Activated CD4-positive, alpha-beta T cell treated with anti-CD3 and anti-CD28 coated beads for 36 hours (primary cell): ENCODE measurements around the gene C15orf61. TPM values are rescaled to one million over a fixed set of nuclear protein-coding genes. Genes with fewer than 3 reads are reported as not detected.

Experiments
- ATAC-seq: fragments of 200-7000 bp; cut with Tn5 transposase; one replicate; pipeline ENCODE4 v1.10.0; 2021; ENCODE audit warnings: mild to moderate bottlenecking, moderate library complexity
- CTCF ChIA-PET: fragments of 350-600 bp; sonication (Branson Sonifier 250); formaldehyde crosslinking; loops from one replicate; lab custom pipeline; 2021; ENCODE audit warnings: antibody characterized with exemption; lab: Charles Lee
- POLR2A ChIA-PET: fragments of 350-600 bp; sonication (Branson Sonifier 250); formaldehyde crosslinking; loops from one replicate; lab custom pipeline; 2021; ENCODE audit warnings: antibody characterized with exemption, inconsistent platforms; lab: Charles Lee
- DNase-seq: peaks from one replicate; pipeline ENCODE4 v3.0.0-alpha.2; 2020
- H3K27ac Mint-ChIP-seq: one replicate; pipeline ENCODE4 v1.8.0; 2021; ENCODE audit warnings: mixed read lengths
- H3K27me3 Mint-ChIP-seq: one replicate; pipeline ENCODE4 v1.8.0; 2021; ENCODE audit warnings: mixed read lengths
- H3K36me3 Mint-ChIP-seq: one replicate; pipeline ENCODE4 v1.8.0; 2021; ENCODE audit warnings: low read depth, mixed read lengths
- H3K4me1 Mint-ChIP-seq: one replicate; pipeline ENCODE4 v1.8.0; 2021; ENCODE audit warnings: mixed read lengths
- H3K4me3 Mint-ChIP-seq: one replicate; pipeline ENCODE4 v1.8.0; 2021; ENCODE audit warnings: mild to moderate bottlenecking, moderate library complexity, mixed read lengths
- H3K9me3 Mint-ChIP-seq: one replicate; pipeline ENCODE4 v1.8.0; 2021; ENCODE audit warnings: low read depth, mixed read lengths
- intact Hi-C, 2 experiments: fragments of 100-400 bp; cut with DNase I in 1 of 2; cut with micrococcal nuclease in 1 of 2; formaldehyde crosslinking; loops; one replicate each; pipeline versions ENCODE4 v1.14.2 to v1.15.1; 2022 to 2024; cut with DNase I, micrococcal nuclease
- total RNA-seq, 2 experiments: library from RNA; stranded (reverse); gene quantifications; one replicate each; pipeline ENCODE4 v1.2.3, GENCODE V29; 2021

Gene C15orf61
- 1 to 10 TPM; 3.4 to 5.0 TPM for total RNA-seq

- ATAC-seq, result peak; percentile 79
- Mint-ChIP-seq H3K9me3 (no peaks in the 10 kb centered on the region), H3K4me1 (peaks cover 21% of the 10 kb centered on the region), H3K4me3 (peak within 1 kb of the TSS; percentile 96), H3K36me3 (peaks cover 9% of the 10 kb centered on the region), H3K27me3 (no peaks in the 10 kb centered on the region), H3K27ac (peak within 1 kb of the TSS; percentile 98)
- POLR2A ChIA-PET, result interaction anchor here (0.6 to 1.6 kb wide), 4 partner anchors 10 to 708 kb away, joined by 3 to 10 read pairs (median 5); no protein-coding TSS in a partner anchor
- DNase-seq, result peak; percentile 90
- CTCF ChIA-PET, result interaction anchor here (0.7 to 1.3 kb wide), 6 partner anchors 10 to 482 kb away, joined by 3 to 5 read pairs (median 3); no protein-coding TSS in a partner anchor
- intact Hi-C loops, result loop anchor here (1.0 to 5.0 kb wide), 10 partner anchors 21 to 1134 kb away; partner anchors contain the start of genes RNU6-1 (in 2 of the 2), AAGAB (in 1 of the 2), CLN6 (in 1 of the 2) and FEM1B (in 1 of the 2)
These were observed at the start of gene C15orf61 for GRCh38 chr15:67521029-67521782. Gene C15orf61, plus strand, starts transcription at chr15:67521131. Its CDS starts 118 bp downstream, at chr15:67521249.

- Mint-ChIP-seq H3K27me3 (no peaks in the 10 kb centered on the region), H3K4me3 (no peak overlapping the region), H3K36me3 (no peaks in the 10 kb centered on the region), H3K9me3 (no peaks in the 10 kb centered on the region), H3K27ac (no peak overlapping the region), H3K4me1 (no peaks in the 10 kb centered on the region)
- intact Hi-C loops, result no loop called here
- CTCF ChIA-PET, result no interaction called here
- POLR2A ChIA-PET, result no interaction called here
- no peak for ATAC-seq
- DNase-seq, result no peak
These were observed 48.0 kb upstream of the C15orf61 start for GRCh38 chr15:67472957-67473356.

GRCh38 chr15:67474405-67475110, 46.4 kb upstream of the C15orf61 start:
- H3K27me3 Mint-ChIP-seq, result no peaks in the 10 kb centered on the region
- DNase-seq (no peak), ATAC-seq (no peak)
- ChIA-PET CTCF (interaction anchor here (0.6 to 0.8 kb wide), 2 partner anchors 12 to 350 kb away, joined by 4 read pairs; no protein-coding TSS in a partner anchor), POLR2A (no interaction called here)
- H3K36me3 Mint-ChIP-seq, result no peaks in the 10 kb centered on the region
- H3K4me3 Mint-ChIP-seq, result no peak overlapping the region
- H3K27ac Mint-ChIP-seq, result no peak overlapping the region
- H3K4me1 Mint-ChIP-seq, result no peaks in the 10 kb centered on the region
- intact Hi-C loops, result no loop called here
- H3K9me3 Mint-ChIP-seq, result no peaks in the 10 kb centered on the region

- POLR2A ChIA-PET, result no interaction called here
- intact Hi-C loops, result no loop called here
- Mint-ChIP-seq H3K4me1 (peaks cover 7% of the 10 kb centered on the region), H3K36me3 (no peaks in the 10 kb centered on the region), H3K4me3 (no peak overlapping the region), H3K27me3 (no peaks in the 10 kb centered on the region), H3K9me3 (no peaks in the 10 kb centered on the region), H3K27ac (no peak overlapping the region)
- CTCF ChIA-PET, result no interaction called here
- ATAC-seq (no peak), DNase-seq (no peak)
These were observed 41.0 kb upstream of the C15orf61 start for GRCh38 chr15:67479781-67480505.

- H3K9me3 Mint-ChIP-seq, result no peaks in the 10 kb centered on the region
- DNase-seq (no peak), ATAC-seq (no peak)
- ChIA-PET CTCF (no interaction called here), POLR2A (no interaction called here)
- H3K27ac Mint-ChIP-seq, result no peak overlapping the region
- H3K4me3 Mint-ChIP-seq, result no peak overlapping the region
- H3K36me3 Mint-ChIP-seq, result no peaks in the 10 kb centered on the region
- H3K4me1 Mint-ChIP-seq, result peaks cover 7% of the 10 kb centered on the region
- no peaks in the 10 kb centered on the region for H3K27me3 Mint-ChIP-seq
- intact Hi-C loops, result no loop called here
These were observed 40.2 kb upstream of the C15orf61 start for GRCh38 chr15:67480741-67481140.

- Mint-ChIP-seq H3K4me1 (peaks cover 7% of the 10 kb centered on the region), H3K4me3 (no peak overlapping the region), H3K27ac (no peak overlapping the region), H3K36me3 (no peaks in the 10 kb centered on the region), H3K9me3 (no peaks in the 10 kb centered on the region), H3K27me3 (no peaks in the 10 kb centered on the region)
- ChIA-PET POLR2A (no interaction called here), CTCF (interaction anchor here (1.0 kb wide), 1 partner anchor 14 kb away, joined by 3 read pairs; no protein-coding TSS in a partner anchor)
- intact Hi-C loops, result no loop called here
- DNase-seq, result no peak
- ATAC-seq, result no peak
These were observed 39.3 kb upstream of the C15orf61 start for GRCh38 chr15:67481680-67482079.

- Mint-ChIP-seq H3K36me3 (peaks cover 1% of the 10 kb centered on the region), H3K4me1 (peaks cover 9% of the 10 kb centered on the region), H3K4me3 (no peak overlapping the region), H3K27me3 (no peaks in the 10 kb centered on the region), H3K9me3 (no peaks in the 10 kb centered on the region), H3K27ac (peak overlapping the region; percentile 28)
- ATAC-seq (peak; percentile 65), DNase-seq (no peak)
- ChIA-PET POLR2A (no interaction called here), CTCF (interaction anchor here (1.0 to 2.2 kb wide), 3 partner anchors 8 to 38 kb away, joined by 3 to 10 read pairs (median 4); no protein-coding TSS in a partner anchor)
- intact Hi-C loops, result loop anchor here in 1 of 2 experiments (1.0 kb wide), 1 partner anchor 36 kb away; no protein-coding TSS in a partner anchor
These were observed 25.3 kb upstream of the C15orf61 start for GRCh38 chr15:67495585-67495984.

- H3K36me3 Mint-ChIP-seq, result no peaks in the 10 kb centered on the region
- no peak for ATAC-seq
- intact Hi-C loops, result loop anchor here (1.0 to 5.0 kb wide), 2 partner anchors 331 to 333 kb away; no protein-coding TSS in a partner anchor
- H3K27ac Mint-ChIP-seq, result no peak overlapping the region
- H3K4me1 Mint-ChIP-seq, result no peaks in the 10 kb centered on the region
- ChIA-PET CTCF (interaction anchor here (1.1 to 2.0 kb wide), 3 partner anchors 11 to 334 kb away, joined by 4 to 6 read pairs (median 5); no protein-coding TSS in a partner anchor), POLR2A (no interaction called here)
- no peak overlapping the region for H3K4me3 Mint-ChIP-seq
- no peaks in the 10 kb centered on the region for H3K9me3 Mint-ChIP-seq
- DNase-seq, result no peak
- H3K27me3 Mint-ChIP-seq, result no peaks in the 10 kb centered on the region
These were observed 19.6 kb upstream of the C15orf61 start for GRCh38 chr15:67501177-67501835.

GRCh38 chr15:67501836-67502461, 19.0 kb upstream of the C15orf61 start:
- intact Hi-C loops, result loop anchor here (1.0 to 5.0 kb wide), 2 partner anchors 330 to 332 kb away; no protein-coding TSS in a partner anchor
- POLR2A ChIA-PET, result no interaction called here
- H3K9me3 Mint-ChIP-seq, result no peaks in the 10 kb centered on the region
- CTCF ChIA-PET, result interaction anchor here (1.6 to 2.0 kb wide), 3 partner anchors 16 to 334 kb away, joined by 3 to 6 read pairs (median 4); no protein-coding TSS in a partner anchor
- no peak overlapping the region for H3K27ac Mint-ChIP-seq
- no peaks in the 10 kb centered on the region for H3K4me1 Mint-ChIP-seq
- no peak overlapping the region for H3K4me3 Mint-ChIP-seq
- H3K36me3 Mint-ChIP-seq, result no peaks in the 10 kb centered on the region
- no peak for DNase-seq
- no peaks in the 10 kb centered on the region for H3K27me3 Mint-ChIP-seq
- ATAC-seq, result no peak

GRCh38 chr15:67504056-67504455, 16.9 kb upstream of the C15orf61 start:
- CTCF ChIA-PET, result interaction anchor here (1.1 kb wide), 1 partner anchor 9 kb away, joined by 4 read pairs; no protein-coding TSS in a partner anchor
- Mint-ChIP-seq H3K27ac (no peak overlapping the region), H3K4me3 (no peak overlapping the region), H3K4me1 (no peaks in the 10 kb centered on the region), H3K27me3 (no peaks in the 10 kb centered on the region), H3K36me3 (peaks cover 5% of the 10 kb centered on the region), H3K9me3 (no peaks in the 10 kb centered on the region)
- ATAC-seq (no peak), DNase-seq (no peak)
- POLR2A ChIA-PET, result no interaction called here
- intact Hi-C loops, result loop anchor here in 1 of 2 experiments (5.0 kb wide), 1 partner anchor 328 kb away; no protein-coding TSS in a partner anchor
